GM23338 (cell line): ENCODE measurements around the gene TMEM185A. TPM values are rescaled to one million over a fixed set of nuclear protein-coding genes. Genes with fewer than 3 reads are reported as not detected.
A peak's percentile ranks its signal among the peaks of the same experiment; 100 is the strongest.

Experiments used
- ATAC-seq: fragments of 200-7000 bp; cut with Tn5 transposase; 3 replicates; pipeline ENCODE4 v1.9.1; 2020
- DNase-seq: peaks from one replicate; pipeline ENCODE4 v3.0.0-alpha.2; 2015; ENCODE audit warnings: low spot score
- H2AFZ ChIP-seq: fragments of 200-600 bp; sonication (generic); 2 replicates; pipeline ENCODE4 v1.8.0; 2016; ENCODE audit warnings: antibody characterized with exemption, mild to moderate bottlenecking, moderate library complexity
- H3F3A ChIP-seq: fragments of 200-600 bp; sonication (generic); replicated peaks from 2 replicates; pipeline ENCODE4 v1.8.0; 2017; ENCODE audit warnings: antibody characterized with exemption, mixed run types, low read depth
- H3K27ac ChIP-seq: fragments of 200-600 bp; sonication (generic); 2 replicates; pipeline ENCODE4 v1.6.1; 2016; ENCODE audit warnings: low read depth
- H3K27me3 ChIP-seq: fragments of 200-600 bp; sonication (generic); 2 replicates; pipeline ENCODE4 v1.8.0; 2016; ENCODE audit warnings: mild to moderate bottlenecking, mixed run types, moderate library complexity; ENCODE audit not compliant: insufficient read depth
- H3K36me3 ChIP-seq: fragments of 200-600 bp; sonication (generic); 2 replicates; pipeline ENCODE4 v1.8.0; 2016; ENCODE audit warnings: mild to moderate bottlenecking; ENCODE audit not compliant: insufficient read depth
- H3K4me1 ChIP-seq: fragments of 200-600 bp; sonication (generic); 2 replicates; pipeline ENCODE4 v1.8.0; 2016; ENCODE audit warnings: mild to moderate bottlenecking, moderate library complexity; ENCODE audit not compliant: insufficient read depth
- H3K4me2 ChIP-seq: fragments of 200-600 bp; sonication (generic); 2 replicates; pipeline ENCODE4 v1.7.1; 2017; ENCODE audit warnings: mixed run types
- H3K4me3 ChIP-seq: fragments of 200-600 bp; sonication (generic); 2 replicates; pipeline ENCODE4 v1.6.1; 2016; ENCODE audit warnings: mixed run types
- H3K79me2 ChIP-seq: fragments of 200-600 bp; sonication (generic); replicated peaks from 2 replicates; pipeline ENCODE4 v1.8.0; 2017; ENCODE audit warnings: mild to moderate bottlenecking; ENCODE audit not compliant: insufficient read depth
- H3K9me2 ChIP-seq: fragments of 200-600 bp; sonication (generic); 2 replicates; pipeline ENCODE4 v1.8.0; 2017; ENCODE audit not compliant: insufficient read depth
- H4K20me1 ChIP-seq: fragments of 200-600 bp; sonication (generic); replicated peaks from 2 replicates; pipeline ENCODE4 v1.8.0; 2017; ENCODE audit warnings: mild to moderate bottlenecking; ENCODE audit not compliant: insufficient read depth
- H3K27ac Mint-ChIP-seq: 2 replicates; pipeline ENCODE4 v1.8.0; 2020; ENCODE audit warnings: inconsistent platforms, mild to moderate bottlenecking, moderate library complexity, mixed read lengths
- H3K27me3 Mint-ChIP-seq: 3 replicates; pipeline ENCODE4 v1.8.0; 2022; ENCODE audit warnings: low read depth, mild to moderate bottlenecking, moderate library complexity, mixed read lengths, inconsistent platforms; ENCODE audit not compliant: insufficient read depth, poor library complexity
- H3K36me3 Mint-ChIP-seq: 3 replicates; pipeline ENCODE4 v1.8.0; 2021; ENCODE audit warnings: low read depth, mild to moderate bottlenecking, inconsistent platforms, moderate library complexity, mixed read lengths
- H3K4me1 Mint-ChIP-seq: 3 replicates; pipeline ENCODE4 v1.8.0; 2020; ENCODE audit warnings: mild to moderate bottlenecking, inconsistent platforms, mixed read lengths
- H3K4me3 Mint-ChIP-seq: 3 replicates; pipeline ENCODE4 v1.8.0; 2021; ENCODE audit warnings: moderate library complexity, mild to moderate bottlenecking, inconsistent platforms, mixed read lengths
- H3K9me3 Mint-ChIP-seq: 3 replicates; pipeline ENCODE4 v1.8.0; 2020; ENCODE audit warnings: moderate library complexity, mild to moderate bottlenecking, inconsistent platforms, mixed read lengths
- REST ChIP-seq: IDR thresholded peaks from one replicate; pipeline ENCODE4 v1.6.1; 2018; ENCODE audit warnings: antibody characterized with exemption; ENCODE audit not compliant: unreplicated experiment
- STAT1 ChIP-seq: IDR thresholded peaks from one replicate; pipeline ENCODE4 v1.6.1; 2016; ENCODE audit warnings: antibody characterized with exemption; ENCODE audit not compliant: unreplicated experiment
- ZNF331 ChIP-seq: fragments of 250-450 bp; sonication (Bioruptor Pico); IDR thresholded peaks from 2 replicates; pipeline ENCODE4 v1.5.0; 2020; ENCODE audit warnings: low read depth, mild to moderate bottlenecking, moderate library complexity
- polyA plus RNA-seq: library from polyadenylated mRNA; unstranded; fragments of >200 nt; fragmentation: Nextera tagmentation; extraction: Ambion mirVana; gene quantifications from 2 replicates; pipeline ENCODE4 v1.2.1, GENCODE V29; 2016
- total RNA-seq: library from RNA; depleted of rRNA; stranded (reverse); fragments of >200 nt; shearing (Covaris generic); gene quantifications from 2 replicates; pipeline ENCODE4 v1.2.3, GENCODE V29; 2014
- TF ChIP-seq, protein P1 (sequence below): fragments of 250-450 bp; sonication (Bioruptor Pico); IDR thresholded peaks from 2 replicates; pipeline ENCODE4 v1.5.0; 2020; ENCODE audit warnings: mild to moderate bottlenecking, moderate library complexity
- TF ChIP-seq, protein P2 (sequence below): IDR thresholded peaks from 2 replicates; pipeline ENCODE4 v1.6.1; 2016; ENCODE audit warnings: antibody characterized with exemption

TMEM185A gene
- total and polyA plus RNA-seq, 2 experiments from 2014 or later: 9.3 to 16.7 TPM

GRCh38 chrX:149610511-149610910, 21.1 kb downstream of the TMEM185A start:
- Mint-ChIP-seq H3K9me3 (no peaks in the 10 kb centered on the region), H3K27me3 (peaks cover 6% of the 10 kb centered on the region), H3K4me3 (no peak overlapping the region), H3K36me3 (peaks cover 4% of the 10 kb centered on the region; the same call in 1 of the 3 replicates), H3K27ac (0 out of 2 replicates have a peak overlapping the region, but pooled peaks have one; percentile 48), H3K4me1 (peaks cover 7% of the 10 kb centered on the region; the same call in 1 of the 3 replicates)
- H4K20me1 ChIP-seq: no peaks in the 10 kb centered on the region
- H3K27ac ChIP-seq: no peak overlapping the region
- TF ChIP-seq ZNF331 (no peak), REST (no peak), STAT1 (no peak)
- TF ChIP-seq, protein P1, sequence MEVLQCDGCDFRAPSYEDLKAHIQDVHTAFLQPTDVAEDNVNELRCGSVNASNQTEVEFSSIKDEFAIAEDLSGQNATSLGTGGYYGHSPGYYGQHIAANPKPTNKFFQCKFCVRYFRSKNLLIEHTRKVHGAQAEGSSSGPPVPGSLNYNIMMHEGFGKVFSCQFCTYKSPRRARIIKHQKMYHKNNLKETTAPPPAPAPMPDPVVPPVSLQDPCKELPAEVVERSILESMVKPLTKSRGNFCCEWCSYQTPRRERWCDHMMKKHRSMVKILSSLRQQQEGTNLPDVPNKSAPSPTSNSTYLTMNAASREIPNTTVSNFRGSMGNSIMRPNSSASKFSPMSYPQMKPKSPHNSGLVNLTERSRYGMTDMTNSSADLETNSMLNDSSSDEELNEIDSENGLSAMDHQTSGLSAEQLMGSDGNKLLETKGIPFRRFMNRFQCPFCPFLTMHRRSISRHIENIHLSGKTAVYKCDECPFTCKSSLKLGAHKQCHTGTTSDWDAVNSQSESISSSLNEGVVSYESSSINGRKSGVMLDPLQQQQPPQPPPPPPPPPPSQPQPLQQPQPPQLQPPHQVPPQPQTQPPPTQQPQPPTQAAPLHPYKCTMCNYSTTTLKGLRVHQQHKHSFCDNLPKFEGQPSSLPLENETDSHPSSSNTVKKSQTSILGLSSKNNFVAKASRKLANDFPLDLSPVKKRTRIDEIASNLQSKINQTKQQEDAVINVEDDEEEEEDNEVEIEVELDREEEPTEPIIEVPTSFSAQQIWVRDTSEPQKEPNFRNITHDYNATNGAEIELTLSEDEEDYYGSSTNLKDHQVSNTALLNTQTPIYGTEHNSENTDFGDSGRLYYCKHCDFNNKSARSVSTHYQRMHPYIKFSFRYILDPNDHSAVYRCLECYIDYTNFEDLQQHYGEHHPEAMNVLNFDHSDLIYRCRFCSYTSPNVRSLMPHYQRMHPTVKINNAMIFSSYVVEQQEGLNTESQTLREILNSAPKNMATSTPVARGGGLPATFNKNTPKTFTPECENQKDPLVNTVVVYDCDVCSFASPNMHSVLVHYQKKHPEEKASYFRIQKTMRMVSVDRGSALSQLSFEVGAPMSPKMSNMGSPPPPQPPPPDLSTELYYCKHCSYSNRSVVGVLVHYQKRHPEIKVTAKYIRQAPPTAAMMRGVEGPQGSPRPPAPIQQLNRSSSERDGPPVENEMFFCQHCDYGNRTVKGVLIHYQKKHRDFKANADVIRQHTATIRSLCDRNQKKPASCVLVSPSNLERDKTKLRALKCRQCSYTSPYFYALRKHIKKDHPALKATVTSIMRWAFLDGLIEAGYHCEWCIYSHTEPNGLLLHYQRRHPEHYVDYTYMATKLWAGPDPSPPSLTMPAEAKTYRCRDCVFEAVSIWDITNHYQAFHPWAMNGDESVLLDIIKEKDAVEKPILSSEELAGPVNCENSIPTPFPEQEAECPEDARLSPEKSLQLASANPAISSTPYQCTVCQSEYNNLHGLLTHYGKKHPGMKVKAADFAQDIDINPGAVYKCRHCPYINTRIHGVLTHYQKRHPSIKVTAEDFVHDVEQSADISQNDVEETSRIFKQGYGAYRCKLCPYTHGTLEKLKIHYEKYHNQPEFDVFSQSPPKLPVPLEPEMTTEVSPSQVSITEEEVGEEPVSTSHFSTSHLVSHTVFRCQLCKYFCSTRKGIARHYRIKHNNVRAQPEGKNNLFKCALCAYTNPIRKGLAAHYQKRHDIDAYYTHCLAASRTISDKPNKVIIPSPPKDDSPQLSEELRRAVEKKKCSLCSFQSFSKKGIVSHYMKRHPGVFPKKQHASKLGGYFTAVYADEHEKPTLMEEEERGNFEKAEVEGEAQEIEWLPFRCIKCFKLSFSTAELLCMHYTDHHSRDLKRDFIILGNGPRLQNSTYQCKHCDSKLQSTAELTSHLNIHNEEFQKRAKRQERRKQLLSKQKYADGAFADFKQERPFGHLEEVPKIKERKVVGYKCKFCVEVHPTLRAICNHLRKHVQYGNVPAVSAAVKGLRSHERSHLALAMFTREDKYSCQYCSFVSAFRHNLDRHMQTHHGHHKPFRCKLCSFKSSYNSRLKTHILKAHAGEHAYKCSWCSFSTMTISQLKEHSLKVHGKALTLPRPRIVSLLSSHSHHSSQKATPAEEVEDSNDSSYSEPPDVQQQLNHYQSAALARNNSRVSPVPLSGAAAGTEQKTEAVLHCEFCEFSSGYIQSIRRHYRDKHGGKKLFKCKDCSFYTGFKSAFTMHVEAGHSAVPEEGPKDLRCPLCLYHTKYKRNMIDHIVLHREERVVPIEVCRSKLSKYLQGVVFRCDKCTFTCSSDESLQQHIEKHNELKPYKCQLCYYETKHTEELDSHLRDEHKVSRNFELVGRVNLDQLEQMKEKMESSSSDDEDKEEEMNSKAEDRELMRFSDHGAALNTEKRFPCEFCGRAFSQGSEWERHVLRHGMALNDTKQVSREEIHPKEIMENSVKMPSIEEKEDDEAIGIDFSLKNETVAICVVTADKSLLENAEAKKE (CRISPR knock-in tag): no peak
- TF ChIP-seq, protein P2, sequence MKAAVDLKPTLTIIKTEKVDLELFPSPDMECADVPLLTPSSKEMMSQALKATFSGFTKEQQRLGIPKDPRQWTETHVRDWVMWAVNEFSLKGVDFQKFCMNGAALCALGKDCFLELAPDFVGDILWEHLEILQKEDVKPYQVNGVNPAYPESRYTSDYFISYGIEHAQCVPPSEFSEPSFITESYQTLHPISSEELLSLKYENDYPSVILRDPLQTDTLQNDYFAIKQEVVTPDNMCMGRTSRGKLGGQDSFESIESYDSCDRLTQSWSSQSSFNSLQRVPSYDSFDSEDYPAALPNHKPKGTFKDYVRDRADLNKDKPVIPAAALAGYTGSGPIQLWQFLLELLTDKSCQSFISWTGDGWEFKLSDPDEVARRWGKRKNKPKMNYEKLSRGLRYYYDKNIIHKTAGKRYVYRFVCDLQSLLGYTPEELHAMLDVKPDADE: no peak
- H3K4me1 ChIP-seq: no peaks in the 10 kb centered on the region
- H3K36me3 ChIP-seq: no peaks in the 10 kb centered on the region
- no peak overlapping the region for H3K4me3 ChIP-seq
- peaks cover 18% of the 10 kb centered on the region for H3K79me2 ChIP-seq
- no peaks in the 10 kb centered on the region for H3K9me2 ChIP-seq
- no peaks in the 10 kb centered on the region for H3F3A ChIP-seq
- ATAC-seq (peak; percentile 57), DNase-seq (peak; percentile 33)
- no peaks in the 10 kb centered on the region for H3K27me3 ChIP-seq
- no peak overlapping the region for H2AFZ ChIP-seq
- no peak overlapping the region for H3K4me2 ChIP-seq
